Urothelium cell line (cell line): ENCODE data around the gene HTR3E.
"Not testable (repeated sequence)": the region's sequence is repeated elsewhere in the genome, so short reads cannot be mapped to it uniquely, and the experiment has no call there.

Experiments
- DNase-seq: peaks from one replicate; pipeline ENCODE4 v3.0.0; 2011; ENCODE audit warnings: low spot score, mixed read lengths
- FAIRE-seq: peaks from 2 replicates; lab custom pipeline; 2011; peaks lifted over from hg19 to GRCh38; lab: Jason Lieb, UNC

The HTR3E gene

GRCh38 chr3:184096811-184097383 lies at the start of gene HTR3E:
Gene HTR3E (plus strand): TSS chr3:184097064. CDS start chr3:184097530, 466 bp downstream.
- DNase-seq (no peak), FAIRE-seq (no peak)

GRCh38 chr3:184050217-184050847 lies 46.5 kb upstream of the HTR3E start:
- no peak for FAIRE-seq

GRCh38 chr3:184052767-184053166 lies 44.1 kb upstream of the HTR3E start, which contains the start of gene HTR3C:
Gene HTR3C (plus strand): TSS chr3:184053047. CDS start chr3:184053081, 34 bp downstream.
- DNase-seq (no peak), FAIRE-seq (no peak)

More at GRCh38 chr3:184050217-184050847, 46.5 kb upstream of the HTR3E start:
- DNase-seq: no peak

GRCh38 chr3:184058029-184058428 lies 38.8 kb upstream of the HTR3E start:
- no peak for DNase-seq
- FAIRE-seq: no peak

- no peak for DNase-seq
- FAIRE-seq: no peak
Measured at GRCh38 chr3:184059424-184059823, 37.4 kb upstream of the HTR3E start.

GRCh38 chr3:184062637-184063036 lies 34.2 kb upstream of the HTR3E start:
- FAIRE-seq (no peak), DNase-seq (no peak)

- FAIRE-seq: no peak
- no peak for DNase-seq
Measured at GRCh38 chr3:184066211-184066610, 30.7 kb upstream of the HTR3E start.

GRCh38 chr3:184067573-184068055 lies 29.2 kb upstream of the HTR3E start:
- FAIRE-seq (no peak), DNase-seq (no peak)

- FAIRE-seq (no peak), DNase-seq (no peak)
Measured at GRCh38 chr3:184068344-184068743, 28.5 kb upstream of the HTR3E start.

GRCh38 chr3:184071142-184071541 lies 25.7 kb upstream of the HTR3E start:
- not testable (repeated sequence) for FAIRE-seq, DNase-seq

- no peak for FAIRE-seq
- no peak for DNase-seq
Measured at GRCh38 chr3:184073621-184074020, 23.2 kb upstream of the HTR3E start.

- FAIRE-seq (no peak), DNase-seq (no peak)
Measured at GRCh38 chr3:184075901-184076300, 21.0 kb upstream of the HTR3E start.

GRCh38 chr3:184077881-184078280 lies 19.0 kb upstream of the HTR3E start:
- FAIRE-seq: no peak

GRCh38 chr3:184078851-184079250 lies 18.0 kb upstream of the HTR3E start:
- FAIRE-seq: no peak
- no peak for DNase-seq

More at GRCh38 chr3:184077881-184078280, 19.0 kb upstream of the HTR3E start:
- no peak for DNase-seq

- FAIRE-seq (no peak), DNase-seq (no peak)
Measured at GRCh38 chr3:184081116-184081830, 15.6 kb upstream of the HTR3E start.

GRCh38 chr3:184082034-184082433 lies 14.8 kb upstream of the HTR3E start:
- DNase-seq: no peak

GRCh38 chr3:184082465-184082864 lies 14.4 kb upstream of the HTR3E start:
- DNase-seq: no peak
- FAIRE-seq: no peak

More at GRCh38 chr3:184082034-184082433, 14.8 kb upstream of the HTR3E start:
- no peak for FAIRE-seq

GRCh38 chr3:184085389-184085852 lies 11.4 kb upstream of the HTR3E start:
- peak; percentile 23 for DNase-seq
- no peak for FAIRE-seq

GRCh38 chr3:184092199-184092598 lies 4.7 kb upstream of the HTR3E start:
- FAIRE-seq: no peak
- DNase-seq: no peak

- no peak for DNase-seq
- no peak for FAIRE-seq
Measured at GRCh38 chr3:184097556-184097955, 692 bp downstream of the HTR3E start.
